GM19452 (cell line): ENCODE results near the gene SCARB1.

Experiments used
- ATAC-seq: cut with Tn5 transposase; IDR thresholded peaks from one replicate; pipeline ENCODE4 v1.9.1; 2021; ENCODE audit not compliant: unreplicated experiment

The SCARB1 gene

GRCh38 chr12:124750149-124750656, 113.5 kb downstream of the SCARB1 start:
- no peak for ATAC-seq

DNA sequence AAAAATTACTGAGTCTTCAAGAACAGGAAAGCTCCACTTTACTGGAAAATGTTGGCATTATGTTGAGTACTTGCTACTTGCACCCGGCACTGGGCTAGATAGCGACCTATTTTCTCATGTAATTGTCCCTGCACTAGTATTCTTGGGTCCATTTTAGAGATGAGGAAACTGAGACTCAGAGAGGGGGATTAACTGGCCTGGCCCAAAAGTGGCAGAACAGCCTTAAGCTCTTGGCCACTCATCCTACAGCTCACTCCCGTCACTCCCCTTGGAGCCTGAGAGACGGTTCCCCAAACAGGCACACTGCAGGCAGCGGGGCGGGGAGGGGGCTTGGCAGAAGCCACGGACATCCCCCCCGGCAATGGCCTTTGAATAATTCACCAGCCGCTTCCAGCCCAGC, 113.9 kb downstream of the SCARB1 start:
- no peak for ATAC-seq

DNA sequence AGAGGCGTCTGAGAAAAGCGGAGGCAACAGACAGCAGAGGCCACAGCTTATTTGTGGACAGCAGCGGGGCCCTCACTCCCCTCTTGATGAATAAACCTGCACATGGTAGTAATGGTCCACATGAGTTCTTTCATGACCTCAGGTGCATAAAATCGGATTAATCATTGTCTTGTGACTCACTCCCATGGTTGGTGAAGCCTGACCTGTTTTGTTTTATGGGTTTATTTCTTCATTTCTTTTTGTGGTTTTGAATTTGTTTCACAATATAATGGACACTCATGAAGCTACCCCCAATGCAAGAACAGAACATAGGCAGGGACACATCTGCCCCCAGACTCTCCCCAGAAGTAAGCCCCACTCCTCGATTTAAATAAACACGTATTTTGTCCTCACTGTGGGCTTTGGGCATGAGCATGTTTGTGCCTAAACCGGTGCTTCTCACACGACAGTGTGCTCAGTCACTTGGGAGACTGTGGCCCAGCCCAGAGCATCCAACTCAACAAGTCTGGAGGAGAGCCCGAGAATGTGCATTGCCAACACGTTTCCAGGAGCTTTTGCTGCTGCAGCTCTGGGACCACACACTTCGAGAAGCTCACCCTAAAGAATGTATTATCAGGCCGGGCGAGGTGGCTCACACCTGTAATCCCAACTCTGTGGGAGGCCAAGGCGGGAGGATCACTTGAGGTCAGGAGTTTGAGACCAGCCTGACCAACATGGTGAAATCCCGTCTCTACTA, 116.1 kb downstream of the SCARB1 start:
- no peak for ATAC-seq

GRCh38 chr12:124746649-124747425, 116.8 kb downstream of the SCARB1 start:
- no peak for ATAC-seq

- no peak for ATAC-seq
These were observed 117.6 kb downstream of the SCARB1 start for GRCh38 chr12:124745891-124746570.

- no peak for ATAC-seq
These were observed 118.2 kb downstream of the SCARB1 start for GRCh38 chr12:124745465-124745890.

DNA sequence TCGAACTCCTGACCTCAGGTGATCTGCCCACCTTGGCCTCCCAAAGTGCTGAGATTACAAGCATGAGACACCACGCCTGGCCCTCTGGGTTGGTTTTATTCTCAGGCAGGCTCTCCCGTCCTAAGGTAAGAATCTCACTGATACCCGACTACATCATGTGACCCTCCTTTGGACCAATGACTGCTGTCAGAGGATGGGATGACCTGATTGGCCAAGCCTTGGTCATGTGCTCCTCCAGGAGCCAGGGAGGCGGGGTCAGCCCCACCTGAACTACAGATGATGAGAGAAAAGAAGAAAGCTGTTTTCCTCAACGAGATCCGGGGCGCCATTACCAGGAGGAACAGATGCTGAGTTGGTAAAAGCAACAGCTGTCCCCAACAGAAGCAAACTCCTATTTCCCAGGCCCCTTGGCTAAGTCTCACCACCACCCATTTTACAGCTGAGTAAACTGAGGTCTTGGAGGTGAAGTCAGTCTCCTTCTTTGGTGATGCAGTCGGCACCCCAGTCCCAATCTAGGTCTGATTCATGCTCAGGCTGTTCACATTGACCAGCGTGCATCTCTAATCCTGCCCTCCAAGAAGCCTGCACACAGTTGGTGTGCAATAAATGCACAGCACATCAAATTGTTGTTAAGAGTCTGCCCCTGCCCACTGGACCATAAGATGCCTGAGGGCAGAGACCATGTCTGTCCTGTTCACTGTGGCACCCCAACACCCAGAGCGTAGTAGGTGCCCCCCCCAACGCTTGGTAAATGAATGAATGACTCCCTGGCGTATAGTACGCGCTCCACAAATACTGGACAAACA, 118.8 kb downstream of the SCARB1 start:
- no peak for ATAC-seq

GRCh38 chr12:124744273-124744640, 119.4 kb downstream of the SCARB1 start:
- ATAC-seq, result no peak

DNA sequence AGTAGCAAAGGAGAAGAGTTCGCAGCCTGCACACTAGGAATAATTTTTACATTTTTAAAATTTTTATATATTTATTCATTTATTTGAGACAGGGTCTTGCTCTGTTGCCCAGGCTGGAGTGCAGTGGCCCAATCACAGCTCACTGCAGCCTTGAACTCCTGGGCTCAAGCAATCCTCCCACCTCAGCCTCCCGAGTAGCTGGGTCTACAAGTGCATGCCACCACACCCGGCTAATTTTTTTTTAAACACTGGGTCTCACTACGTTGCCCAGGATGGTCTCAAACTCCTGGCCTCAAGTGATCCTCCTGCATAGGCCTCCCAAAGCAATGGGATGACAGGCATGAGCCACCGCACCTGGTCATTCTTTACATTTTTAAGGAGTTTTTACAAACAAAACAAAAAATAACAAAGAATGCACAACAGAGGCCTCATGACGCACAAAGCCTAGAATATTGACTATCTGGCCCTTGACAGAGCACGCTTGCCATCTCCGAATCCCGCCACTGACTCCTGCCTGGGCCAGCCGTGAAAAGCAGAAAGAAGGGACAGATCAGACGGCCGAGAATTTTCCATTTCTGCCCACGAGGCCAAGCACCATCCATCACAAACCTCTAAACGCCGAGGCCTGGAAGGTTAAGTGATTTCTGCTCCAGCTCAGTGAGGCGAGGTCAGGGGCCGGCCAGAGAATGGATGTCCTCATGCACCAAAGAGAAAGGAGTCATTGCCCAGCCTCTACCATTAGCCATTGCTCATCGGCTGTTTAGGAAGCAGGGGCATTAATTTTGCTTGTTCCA, 120.0 kb downstream of the SCARB1 start:
- no peak for ATAC-seq

DNA sequence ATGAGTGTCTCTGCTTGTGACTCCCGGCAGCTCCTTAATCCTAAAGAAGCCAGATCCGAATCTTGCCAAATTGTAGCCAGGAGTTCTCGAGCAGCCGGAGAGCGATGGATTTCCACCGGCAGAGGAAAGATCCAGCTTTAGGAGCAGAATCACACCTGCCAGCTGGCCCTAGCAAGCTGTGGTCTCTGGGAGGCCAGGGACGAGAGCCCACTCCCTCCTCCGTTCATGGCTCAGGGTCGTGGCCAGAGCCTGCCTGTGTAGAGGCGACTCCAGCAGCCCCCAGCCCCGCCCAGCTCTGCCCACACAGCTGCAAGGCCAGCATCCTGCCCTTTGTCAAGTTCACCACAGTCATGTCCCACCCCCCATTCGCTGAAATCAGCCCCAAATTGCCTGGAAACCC, 121.0 kb downstream of the SCARB1 start:
- no peak for ATAC-seq

- no peak for ATAC-seq
These were observed 121.6 kb downstream of the SCARB1 start for GRCh38 chr12:124742111-124742510.

GRCh38 chr12:124741211-124741610, 122.5 kb downstream of the SCARB1 start:
- ATAC-seq, result no peak

GRCh38 chr12:124740691-124741137, 123.0 kb downstream of the SCARB1 start:
- no peak for ATAC-seq

DNA sequence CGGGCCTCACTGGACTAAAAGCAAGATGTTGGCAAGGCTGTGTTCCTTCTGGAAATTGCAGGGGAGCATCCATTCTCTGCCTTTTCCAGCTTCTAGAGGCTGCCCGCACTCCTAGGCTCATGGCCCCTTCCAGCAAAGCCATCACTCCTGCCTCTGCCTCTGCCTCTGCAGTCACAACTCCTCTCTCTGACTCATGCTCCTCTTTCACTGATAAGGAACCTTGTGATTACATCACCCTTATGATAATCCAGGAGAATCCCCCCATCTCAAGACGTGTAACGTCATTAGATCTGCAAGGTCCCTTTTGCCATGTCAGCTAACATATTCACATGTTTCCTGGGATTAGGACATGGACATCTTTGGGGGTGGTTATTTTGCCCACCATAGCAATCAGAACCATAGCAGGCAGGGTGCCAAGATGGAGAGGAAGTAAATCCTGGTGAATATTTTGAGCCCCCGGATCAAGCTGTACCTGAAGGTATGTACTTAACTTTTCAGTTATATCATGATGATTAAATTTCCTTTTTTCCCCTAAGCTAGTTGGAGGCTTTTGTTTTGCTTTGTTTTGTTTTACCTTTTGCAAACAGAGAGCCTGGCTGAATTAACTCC, 123.6 kb downstream of the SCARB1 start:
- no peak for ATAC-seq

- no peak for ATAC-seq
These were observed 124.8 kb downstream of the SCARB1 start for GRCh38 chr12:124738636-124739467.

GRCh38 chr12:124737772-124738635, 125.7 kb downstream of the SCARB1 start:
- ATAC-seq, result no peak

- ATAC-seq, result no peak
These were observed 126.6 kb downstream of the SCARB1 start for GRCh38 chr12:124737040-124737419.
